OCI-LY1 (cell line): Measurements from ENCODE around the gene VENTX.

Experiments
- H2AFZ ChIP-seq: fragments of 200-600 bp; sonication (generic), shearing (Covaris generic); 2 replicates; pipeline ENCODE4 v1.6.0; 2014; ENCODE audit warnings: antibody characterized with exemption, mild to moderate bottlenecking, low read length
- H3F3A ChIP-seq: fragments of 200-600 bp; sonication (generic), shearing (Covaris generic); 2 replicates; pipeline ENCODE4 v1.6.0; 2014; ENCODE audit warnings: mild to moderate bottlenecking, antibody characterized with exemption, low read length, moderate library complexity; ENCODE audit not compliant: insufficient read depth
- H3K27ac ChIP-seq: fragments of 200-600 bp; sonication (generic); 2 replicates; pipeline ENCODE4 v1.5.1; 2014; ENCODE audit warnings: low read length, mixed run types, mild to moderate bottlenecking, low read depth; ENCODE audit not compliant: poor library complexity, severe bottlenecking
- H3K27me3 ChIP-seq: fragments of 200-600 bp; sonication (generic); 2 replicates; pipeline ENCODE4 v1.6.0; 2014; ENCODE audit warnings: antibody characterized with exemption, mild to moderate bottlenecking, low read length, moderate library complexity; ENCODE audit not compliant: insufficient read depth
- H3K36me3 ChIP-seq: fragments of 200-600 bp; sonication (generic); 2 replicates; pipeline ENCODE4 v1.6.1; 2014; ENCODE audit warnings: mild to moderate bottlenecking, antibody characterized with exemption, low read length, moderate library complexity, mixed read lengths; ENCODE audit not compliant: insufficient read depth
- H3K4me1 ChIP-seq: fragments of 200-600 bp; sonication (generic); 2 replicates; pipeline ENCODE4 v1.5.1; 2014; ENCODE audit warnings: mild to moderate bottlenecking, low read length, moderate library complexity; ENCODE audit not compliant: insufficient read depth, severe bottlenecking
- H3K4me2 ChIP-seq: fragments of 200-600 bp; sonication (generic), shearing (Covaris generic); 2 replicates; pipeline ENCODE4 v1.6.1; 2014; ENCODE audit warnings: low read length
- H3K4me3 ChIP-seq: fragments of 200-600 bp; sonication (generic); 2 replicates; pipeline ENCODE4 v1.5.1; 2014; ENCODE audit warnings: low read length, low read depth, mild to moderate bottlenecking, mixed read lengths; ENCODE audit not compliant: poor library complexity, severe bottlenecking
- H3K79me2 ChIP-seq: fragments of 200-600 bp; shearing (Covaris generic); 2 replicates; pipeline ENCODE4 v1.6.1; 2016; ENCODE audit warnings: mixed run types, low read length, mixed read lengths; ENCODE audit not compliant: insufficient read depth
- H3K9ac ChIP-seq: fragments of 200-600 bp; sonication (generic), shearing (Covaris generic); 2 replicates; pipeline ENCODE4 v1.6.1; 2014; ENCODE audit warnings: mild to moderate bottlenecking, low read length, mixed read lengths
- H3K9me2 ChIP-seq: fragments of 200-600 bp; sonication (generic), shearing (Covaris generic); 2 replicates; pipeline ENCODE4 v1.6.1; 2014; ENCODE audit warnings: low read depth, mild to moderate bottlenecking, low read length, mixed read lengths
- H3K9me3 ChIP-seq: fragments of 200-600 bp; shearing (Covaris generic); 2 replicates; pipeline ENCODE4 v1.6.1; 2014; ENCODE audit warnings: low read length, mixed read lengths
- H4K20me1 ChIP-seq: fragments of 200-600 bp; sonication (generic), shearing (Covaris generic); 2 replicates; pipeline ENCODE4 v1.6.0; 2016; ENCODE audit warnings: mild to moderate bottlenecking, low read length; ENCODE audit not compliant: insufficient read depth
- EZH2 ChIP-seq: fragments of 200-600 bp; sonication (generic), shearing (Covaris generic); IDR thresholded peaks from 2 replicates; pipeline ENCODE4 v1.8.0; 2017; ENCODE audit warnings: borderline replicate concordance, mixed run types, mild to moderate bottlenecking, antibody characterized with exemption, low read length, moderate library complexity, mixed read lengths
- TF ChIP-seq, protein P1 (sequence below): fragments of 200-600 bp; sonication (generic), shearing (Covaris generic); IDR thresholded peaks from 2 replicates; pipeline ENCODE4 v1.5.1; 2017; ENCODE audit warnings: mild to moderate bottlenecking, antibody characterized with exemption, low read length, moderate library complexity, mixed read lengths

VENTX gene

DNA sequence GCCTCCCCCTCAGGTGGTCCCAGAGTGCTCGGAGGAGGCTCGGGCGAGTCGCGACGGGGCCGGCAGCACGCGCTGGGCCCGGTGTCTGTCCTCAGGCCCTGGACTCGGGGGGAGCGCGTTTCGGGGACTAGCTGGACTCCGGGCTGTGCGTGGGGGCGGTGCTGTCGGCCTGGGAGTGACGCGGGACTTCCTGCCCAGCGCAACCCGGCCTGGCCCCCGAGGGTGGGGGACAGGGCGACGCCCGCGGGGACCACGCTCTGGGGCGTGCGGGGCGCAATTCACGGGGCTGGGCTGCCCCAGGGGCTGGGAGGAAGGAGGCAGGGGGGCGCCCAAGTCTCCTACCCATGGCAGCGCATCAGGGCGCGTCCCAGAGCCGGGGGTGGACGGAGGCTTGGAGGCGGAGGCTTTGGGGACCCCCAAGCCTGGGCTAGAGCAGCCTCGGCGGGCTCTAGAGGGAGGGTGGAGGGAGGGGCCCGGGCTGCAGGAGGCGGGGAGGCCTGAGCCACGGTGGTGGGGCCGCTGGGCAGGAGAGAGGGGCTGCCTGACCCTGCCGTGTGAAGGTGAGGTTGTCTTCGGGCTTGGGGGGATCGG lies 2.3 kb upstream of the VENTX start:
- Histone ChIP-seq H3K27ac (no peak overlapping the region), H2AFZ (no peak overlapping the region), H3K9me2 (no peaks in the 10 kb centered on the region), H3K36me3 (no peaks in the 10 kb centered on the region), H3K4me2 (no peak overlapping the region), H3K27me3 (no peaks in the 10 kb centered on the region), H3K4me3 (no peak overlapping the region), H3K9ac (no peak overlapping the region), H3K4me1 (no peaks in the 10 kb centered on the region), H4K20me1 (no peaks in the 10 kb centered on the region), H3K79me2 (no peaks in the 10 kb centered on the region), H3K9me3 (no peaks in the 10 kb centered on the region), H3F3A (no peaks in the 10 kb centered on the region)
- no peak for TF ChIP-seq EZH2
- TF ChIP-seq, protein P1, sequence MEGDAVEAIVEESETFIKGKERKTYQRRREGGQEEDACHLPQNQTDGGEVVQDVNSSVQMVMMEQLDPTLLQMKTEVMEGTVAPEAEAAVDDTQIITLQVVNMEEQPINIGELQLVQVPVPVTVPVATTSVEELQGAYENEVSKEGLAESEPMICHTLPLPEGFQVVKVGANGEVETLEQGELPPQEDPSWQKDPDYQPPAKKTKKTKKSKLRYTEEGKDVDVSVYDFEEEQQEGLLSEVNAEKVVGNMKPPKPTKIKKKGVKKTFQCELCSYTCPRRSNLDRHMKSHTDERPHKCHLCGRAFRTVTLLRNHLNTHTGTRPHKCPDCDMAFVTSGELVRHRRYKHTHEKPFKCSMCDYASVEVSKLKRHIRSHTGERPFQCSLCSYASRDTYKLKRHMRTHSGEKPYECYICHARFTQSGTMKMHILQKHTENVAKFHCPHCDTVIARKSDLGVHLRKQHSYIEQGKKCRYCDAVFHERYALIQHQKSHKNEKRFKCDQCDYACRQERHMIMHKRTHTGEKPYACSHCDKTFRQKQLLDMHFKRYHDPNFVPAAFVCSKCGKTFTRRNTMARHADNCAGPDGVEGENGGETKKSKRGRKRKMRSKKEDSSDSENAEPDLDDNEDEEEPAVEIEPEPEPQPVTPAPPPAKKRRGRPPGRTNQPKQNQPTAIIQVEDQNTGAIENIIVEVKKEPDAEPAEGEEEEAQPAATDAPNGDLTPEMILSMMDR = no peak

DNA sequence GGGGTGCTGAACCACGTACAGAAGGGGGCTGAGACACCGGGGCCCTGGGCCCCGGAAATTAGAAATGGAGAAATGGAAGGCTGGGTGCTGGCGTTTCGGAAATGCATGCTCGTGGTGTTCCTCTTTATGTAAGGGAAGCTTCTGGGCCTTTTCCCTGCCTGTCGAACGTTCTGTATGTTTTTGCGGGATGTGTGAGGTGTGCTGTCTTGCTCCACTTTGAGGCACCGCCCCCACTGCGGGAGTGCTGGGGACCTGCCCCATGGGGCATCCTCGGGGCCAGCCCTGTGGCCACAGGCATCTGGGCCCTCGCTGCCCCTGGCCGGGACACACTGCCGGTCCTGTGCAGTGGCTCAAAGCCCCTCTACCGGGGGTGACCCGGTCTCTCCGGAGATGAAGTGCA lies 1.7 kb upstream of the VENTX start:
- H3K27ac ChIP-seq = no peak overlapping the region
- no peaks in the 10 kb centered on the region for H3K9me2 ChIP-seq
- no peak overlapping the region for H3K4me2 ChIP-seq
- TF ChIP-seq EZH2 = no peak
- TF ChIP-seq, protein P1 = no peak
- no peak overlapping the region for H2AFZ ChIP-seq
- H4K20me1 ChIP-seq = no peaks in the 10 kb centered on the region
- no peaks in the 10 kb centered on the region for H3K9me3 ChIP-seq
- H3K27me3 ChIP-seq = no peaks in the 10 kb centered on the region
- no peak overlapping the region for H3K9ac ChIP-seq
- H3K4me3 ChIP-seq = no peak overlapping the region
- H3K79me2 ChIP-seq = no peaks in the 10 kb centered on the region
- no peaks in the 10 kb centered on the region for H3K4me1 ChIP-seq
- H3K36me3 ChIP-seq = no peaks in the 10 kb centered on the region
- no peaks in the 10 kb centered on the region for H3F3A ChIP-seq

DNA sequence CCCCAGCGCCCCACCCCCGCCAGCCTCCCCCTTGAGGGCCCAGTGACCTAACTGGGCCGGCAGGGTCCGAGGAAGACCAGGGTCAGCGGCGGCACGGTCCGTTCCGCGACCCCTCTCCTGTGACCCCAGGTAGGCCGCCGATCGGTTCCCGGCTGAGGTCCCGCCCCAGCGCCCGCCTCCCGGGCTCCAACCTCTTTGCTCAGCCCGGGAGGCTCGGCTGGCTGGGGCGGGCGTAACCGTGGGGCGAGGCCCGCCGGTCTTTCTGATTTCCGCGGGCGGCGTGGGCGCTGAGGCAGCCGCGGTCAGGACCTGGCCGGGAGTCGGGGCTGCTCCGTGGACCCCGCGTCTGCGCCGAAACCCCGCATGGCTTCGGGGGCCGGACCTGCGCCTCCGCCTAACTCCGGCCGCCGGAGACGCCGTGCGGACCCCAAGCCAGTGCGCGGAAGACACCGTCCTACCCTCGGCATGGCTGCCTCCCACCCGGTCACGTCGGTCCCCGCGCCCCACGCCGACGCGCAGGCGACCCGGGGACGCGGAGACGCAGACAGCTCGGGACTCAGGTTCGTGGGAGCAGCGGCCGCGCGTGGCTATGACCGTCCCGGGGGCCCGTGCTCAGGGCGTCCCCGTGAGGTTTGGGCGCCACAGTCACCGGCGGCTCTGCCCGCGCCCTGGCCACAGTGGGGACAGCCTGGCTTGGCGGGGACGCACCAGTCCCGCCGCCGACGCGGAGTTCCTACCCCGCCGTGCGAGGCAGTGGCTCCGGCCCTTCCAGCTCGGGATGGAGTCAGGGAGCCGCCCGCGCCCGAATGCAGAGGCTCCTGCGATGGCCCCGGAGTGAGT lies 1.0 kb upstream of the VENTX start:
- Histone ChIP-seq H3K4me1 (no peaks in the 10 kb centered on the region), H3K9me3 (no peaks in the 10 kb centered on the region), H3K9me2 (no peaks in the 10 kb centered on the region), H3K27ac (no peak overlapping the region), H3K36me3 (no peaks in the 10 kb centered on the region), H4K20me1 (no peaks in the 10 kb centered on the region), H3K4me3 (no peak overlapping the region), H3K27me3 (no peaks in the 10 kb centered on the region), H3F3A (no peaks in the 10 kb centered on the region), H3K9ac (no peak overlapping the region), H3K79me2 (no peaks in the 10 kb centered on the region), H3K4me2 (no peak overlapping the region), H2AFZ (no peak overlapping the region)
- TF ChIP-seq EZH2 = no peak
- TF ChIP-seq, protein P1 = no peak
